HAP-1 (cell line): Measurements from ENCODE around the gene FHL3.
"Not testable (repeated sequence)": the region's sequence is repeated elsewhere in the genome, so short reads cannot be mapped to it uniquely, and the experiment has no call there.

Source experiments
- DNase-seq, 2 experiments: peaks; one replicate each; pipeline ENCODE4 v3.0.0-alpha.2; 2016 to 2020; ENCODE audit warnings: low spot score in 2 of 2
- H3K27me3 ChIP-seq: fragments of 250-450 bp; sonication (Bioruptor Pico); 2 replicates; pipeline ENCODE4 v1.5.1; 2020; ENCODE audit warnings: low read depth, mild to moderate bottlenecking, moderate library complexity
- H3K36me3 ChIP-seq: fragments of 250-450 bp; sonication (Bioruptor Pico); replicated peaks from 2 replicates; pipeline ENCODE4 v1.5.1; 2020; ENCODE audit warnings: mild to moderate bottlenecking
- H3K4me1 ChIP-seq: fragments of 250-450 bp; sonication (Bioruptor Pico); 2 replicates; pipeline ENCODE4 v1.5.1; 2020; ENCODE audit warnings: mild to moderate bottlenecking
- H3K4me3 ChIP-seq: fragments of 250-450 bp; sonication (Bioruptor Pico); 2 replicates; pipeline ENCODE4 v1.5.1; 2020; ENCODE audit warnings: mild to moderate bottlenecking, moderate library complexity
- H3K9me3 ChIP-seq: fragments of 250-450 bp; sonication (Bioruptor Pico); 2 replicates; pipeline ENCODE4 v1.5.1; 2020; ENCODE audit warnings: mild to moderate bottlenecking, moderate library complexity
- in situ Hi-C: fragments of 300-500 bp; cut with MboI; formaldehyde crosslinking; loops from 3 replicates; pipeline ENCODE4 v1.14.3; 2020; ENCODE audit warnings: low sequenced_read_pairs, inconsistent platforms, mixed read lengths

The FHL3 gene

GRCh38 chr1:37975083-37975482, 30.2 kb downstream of the FHL3 start:
- H3K4me1 ChIP-seq, in situ Hi-C loops, H3K27me3 ChIP-seq, H3K4me3 ChIP-seq, H3K9me3 ChIP-seq: not testable (repeated sequence)
- peak; percentile 49 to 54 for DNase-seq
- peaks cover 83% of the 10 kb centered on the region for H3K36me3 ChIP-seq

GRCh38 chr1:37974567-37974966, 30.7 kb downstream of the FHL3 start:
- Histone ChIP-seq H3K4me1 (no peaks in the 10 kb centered on the region), H3K27me3 (no peaks in the 10 kb centered on the region), H3K4me3 (no peak overlapping the region), H3K36me3 (peaks cover 78% of the 10 kb centered on the region), H3K9me3 (no peaks in the 10 kb centered on the region)
- no peak for DNase-seq
- in situ Hi-C loops, result loop anchor here (25.0 kb wide), 1 partner anchor 387 kb away; the partner anchor contains the start of gene GNL2

- not testable (repeated sequence) for H3K27me3 ChIP-seq, H3K4me1 ChIP-seq, H3K4me3 ChIP-seq, DNase-seq, H3K9me3 ChIP-seq
- peaks cover 78% of the 10 kb centered on the region for H3K36me3 ChIP-seq
- in situ Hi-C loops, result loop anchor here (25.0 kb wide), 1 partner anchor 386 kb away; the partner anchor contains the start of gene GNL2
Observed at GRCh38 chr1:37973684-37974083, 31.6 kb downstream of the FHL3 start.

GRCh38 chr1:37965301-37965700, 40.0 kb downstream of the FHL3 start:
- no peak overlapping the region for H3K4me3 ChIP-seq
- H3K9me3 ChIP-seq, result no peaks in the 10 kb centered on the region
- DNase-seq, result no peak
- no peaks in the 10 kb centered on the region for H3K27me3 ChIP-seq
- H3K36me3 ChIP-seq, result peaks cover 37% of the 10 kb centered on the region
- in situ Hi-C loops, result loop anchor here (25.0 kb wide), 1 partner anchor 378 kb away; the partner anchor contains the start of gene GNL2
- H3K4me1 ChIP-seq, result no peaks in the 10 kb centered on the region

- not testable (repeated sequence) for H3K27me3 ChIP-seq, H3K4me1 ChIP-seq, H3K9me3 ChIP-seq, H3K4me3 ChIP-seq, DNase-seq
- peaks cover 42% of the 10 kb centered on the region for H3K36me3 ChIP-seq
- in situ Hi-C loops, result loop anchor here (25.0 kb wide), 1 partner anchor 377 kb away; the partner anchor contains the start of gene GNL2
Observed at GRCh38 chr1:37964106-37964505, 41.2 kb downstream of the FHL3 start.

GRCh38 chr1:37958690-37959089, 46.6 kb downstream of the FHL3 start:
- DNase-seq, result no peak
- Histone ChIP-seq H3K4me3 (no peak overlapping the region), H3K4me1 (no peaks in the 10 kb centered on the region), H3K9me3 (no peaks in the 10 kb centered on the region), H3K27me3 (no peaks in the 10 kb centered on the region), H3K36me3 (peaks cover 30% of the 10 kb centered on the region)
- in situ Hi-C loops, result loop anchor here (25.0 kb wide), 1 partner anchor 371 kb away; the partner anchor contains the start of gene GNL2

GRCh38 chr1:37955685-37956084, 49.6 kb downstream of the FHL3 start:
- Histone ChIP-seq H3K27me3 (no peaks in the 10 kb centered on the region), H3K4me3 (no peak overlapping the region), H3K9me3 (no peaks in the 10 kb centered on the region), H3K36me3 (peaks cover 24% of the 10 kb centered on the region), H3K4me1 (no peaks in the 10 kb centered on the region)
- no peak for DNase-seq
- in situ Hi-C loops, result loop anchor here (25.0 kb wide), 1 partner anchor 368 kb away; the partner anchor contains the start of gene GNL2

- no peaks in the 10 kb centered on the region for H3K9me3 ChIP-seq
- H3K4me3 ChIP-seq, result no peak overlapping the region
- peaks cover 14% of the 10 kb centered on the region for H3K36me3 ChIP-seq
- in situ Hi-C loops, result loop anchor here (25.0 kb wide), 1 partner anchor 367 kb away; the partner anchor contains the start of gene GNL2
- no peaks in the 10 kb centered on the region for H3K4me1 ChIP-seq
- no peaks in the 10 kb centered on the region for H3K27me3 ChIP-seq
- DNase-seq, result no peak
Observed at GRCh38 chr1:37954316-37954971, 50.9 kb downstream of the FHL3 start.

GRCh38 chr1:37952738-37953137, 52.6 kb downstream of the FHL3 start:
- Histone ChIP-seq H3K4me3 (no peak overlapping the region), H3K9me3 (no peaks in the 10 kb centered on the region), H3K4me1 (no peaks in the 10 kb centered on the region), H3K27me3 (no peaks in the 10 kb centered on the region), H3K36me3 (no peaks in the 10 kb centered on the region; the same call in 1 of the 2 replicates)
- in situ Hi-C loops, result loop anchor here (25.0 kb wide), 1 partner anchor 365 kb away; the partner anchor contains the start of gene GNL2
- DNase-seq, result no peak

- Histone ChIP-seq H3K27me3 (no peaks in the 10 kb centered on the region), H3K9me3 (no peaks in the 10 kb centered on the region), H3K36me3 (no peaks in the 10 kb centered on the region; the same call in 1 of the 2 replicates), H3K4me3 (no peak overlapping the region), H3K4me1 (peaks cover 2% of the 10 kb centered on the region; the same call in 1 of the 2 replicates)
- in situ Hi-C loops, result loop anchor here (25.0 kb wide), 1 partner anchor 365 kb away; the partner anchor contains the start of gene GNL2
- no peak for DNase-seq
Observed at GRCh38 chr1:37951783-37952624, 53.3 kb downstream of the FHL3 start.

GRCh38 chr1:37951041-37951782, 54.1 kb downstream of the FHL3 start:
- in situ Hi-C loops, result loop anchor here (25.0 kb wide), 1 partner anchor 364 kb away; the partner anchor contains the start of gene GNL2
- no peak for DNase-seq
- H3K36me3 ChIP-seq, result no peaks in the 10 kb centered on the region
- no peak overlapping the region for H3K4me3 ChIP-seq
- H3K4me1 ChIP-seq, result peaks cover 2% of the 10 kb centered on the region; the same call in 1 of the 2 replicates
- H3K27me3 ChIP-seq, result no peaks in the 10 kb centered on the region
- no peaks in the 10 kb centered on the region for H3K9me3 ChIP-seq

- in situ Hi-C loops, result loop anchor here (25.0 kb wide), 1 partner anchor 362 kb away; the partner anchor contains the start of gene GNL2
- Histone ChIP-seq H3K9me3 (no peaks in the 10 kb centered on the region), H3K27me3 (no peaks in the 10 kb centered on the region), H3K36me3 (no peaks in the 10 kb centered on the region), H3K4me3 (no peak overlapping the region), H3K4me1 (peaks cover 5% of the 10 kb centered on the region)
- DNase-seq, result no peak
Observed at GRCh38 chr1:37949524-37950152, 55.7 kb downstream of the FHL3 start.

GRCh38 chr1:37948841-37949240, 56.5 kb downstream of the FHL3 start:
- DNase-seq, result no peak
- peaks cover 5% of the 10 kb centered on the region for H3K4me1 ChIP-seq
- no peaks in the 10 kb centered on the region for H3K27me3 ChIP-seq
- in situ Hi-C loops, result no loop called here
- H3K4me3 ChIP-seq, result no peak overlapping the region
- no peaks in the 10 kb centered on the region for H3K9me3 ChIP-seq
- H3K36me3 ChIP-seq, result no peaks in the 10 kb centered on the region
